ENCODE data around the gene FAM184B. TPM values are rescaled to one million over a fixed set of nuclear protein-coding genes. Genes with fewer than 3 reads are reported as not detected.

Gene FAM184B
- total RNA-seq, 4 donors from 2014 or later: 0.11 to 0.53 (median 0.49) TPM; not detected in 1

- H3K4me3 ChIP-seq: no peak overlapping the region
- TF ChIP-seq POLR2A (IDR thresholded peaks at IDR 0.05) (no peak), CTCF (IDR thresholded peaks at IDR 0.05 in 4 of 5, conservative IDR thresholded peaks at IDR 0.05 in 1 of 5) (no peak)
- H3K27ac ChIP-seq: no peak overlapping the region
- H3K9me3 ChIP-seq: no peaks in the 10 kb centered on the region
- H3K27me3 ChIP-seq: no peaks in the 10 kb centered on the region
- no peaks in the 10 kb centered on the region for H3K36me3 ChIP-seq
- peaks cover 10 to 16% of the 10 kb centered on the region in 2 donors for H3K4me1 ChIP-seq
- ATAC-seq: no peak
- in situ Hi-C loops (cut with MboI; ENCODE audit: low sequenced_read_pairs in 4 of 4): no loop called here
- DNase-seq: no peak
- intact Hi-C loops (cut with DNase I; ENCODE audit: low total_unique reads): loop anchor here (5.0 kb wide), 1 partner anchor 46 kb away; no protein-coding TSS in a partner anchor
These were observed 20.4 kb downstream of the FAM184B start for GRCh38 chr4:17761062-17761461.

- Histone ChIP-seq H3K36me3 (no peaks in the 10 kb centered on the region), H3K4me3 (no peak overlapping the region), H3K9me3 (no peaks in the 10 kb centered on the region), H3K27me3 (no peaks in the 10 kb centered on the region), H3K27ac (no peak overlapping the region), H3K4me1 (peaks cover 10 to 16% of the 10 kb centered on the region in 2 donors)
- in situ Hi-C loops (cut with MboI; ENCODE audit: low sequenced_read_pairs in 4 of 4): no loop called here
- intact Hi-C loops (cut with DNase I; ENCODE audit: low total_unique reads): loop anchor here (5.0 kb wide), 1 partner anchor 47 kb away; no protein-coding TSS in a partner anchor
- DNase-seq: no peak
- TF ChIP-seq POLR2A (IDR thresholded peaks at IDR 0.05) (no peak), CTCF (IDR thresholded peaks at IDR 0.05 in 4 of 5, conservative IDR thresholded peaks at IDR 0.05 in 1 of 5) (no peak)
- no peak for ATAC-seq
These were observed 20.8 kb downstream of the FAM184B start for GRCh38 chr4:17760626-17761025.

GRCh38 chr4:17758485-17758884 is 22.9 kb downstream of the FAM184B start:
- Histone ChIP-seq H3K27me3 (no peaks in the 10 kb centered on the region), H3K9me3 (no peaks in the 10 kb centered on the region), H3K4me1 (peaks cover 4 to 7% of the 10 kb centered on the region in 2 donors), H3K36me3 (no peaks in the 10 kb centered on the region), H3K4me3 (no peak overlapping the region), H3K27ac (no peak overlapping the region)
- DNase-seq (no peak), ATAC-seq (no peak)
- no peak for TF ChIP-seq POLR2A (IDR thresholded peaks at IDR 0.05)
- no peak for TF ChIP-seq CTCF (IDR thresholded peaks at IDR 0.05 in 4 of 5, conservative IDR thresholded peaks at IDR 0.05 in 1 of 5)
- in situ Hi-C loops (cut with MboI; ENCODE audit: low sequenced_read_pairs in 4 of 4) (no loop called here), intact Hi-C loops (cut with DNase I; ENCODE audit: low total_unique reads) (no loop called here)

GRCh38 chr4:17757621-17758020 is 23.8 kb downstream of the FAM184B start:
- no peaks in the 10 kb centered on the region for H3K4me1 ChIP-seq
- no peaks in the 10 kb centered on the region for H3K27me3 ChIP-seq
- TF ChIP-seq CTCF (IDR thresholded peaks at IDR 0.05 in 4 of 5, conservative IDR thresholded peaks at IDR 0.05 in 1 of 5): no peak
- no peak for TF ChIP-seq POLR2A (IDR thresholded peaks at IDR 0.05)
- DNase-seq: no peak
- intact Hi-C loops (cut with DNase I; ENCODE audit: low total_unique reads): no loop called here
- in situ Hi-C loops (cut with MboI; ENCODE audit: low sequenced_read_pairs in 4 of 4): no loop called here
- no peak for ATAC-seq
- no peaks in the 10 kb centered on the region for H3K9me3 ChIP-seq
- H3K36me3 ChIP-seq: no peaks in the 10 kb centered on the region
- H3K4me3 ChIP-seq: no peak overlapping the region
- no peak overlapping the region for H3K27ac ChIP-seq

GRCh38 chr4:17753646-17754045 is 27.8 kb downstream of the FAM184B start:
- in situ Hi-C loops (cut with MboI; ENCODE audit: low sequenced_read_pairs in 4 of 4): no loop called here
- ATAC-seq (no peak), DNase-seq (no peak)
- intact Hi-C loops (cut with DNase I; ENCODE audit: low total_unique reads): no loop called here
- Histone ChIP-seq H3K27me3 (no peaks in the 10 kb centered on the region), H3K9me3 (no peaks in the 10 kb centered on the region), H3K36me3 (no peaks in the 10 kb centered on the region), H3K4me3 (no peak overlapping the region), H3K4me1 (no peaks in the 10 kb centered on the region), H3K27ac (no peak overlapping the region)
- no peak for TF ChIP-seq POLR2A (IDR thresholded peaks at IDR 0.05)
- no peak for TF ChIP-seq CTCF (IDR thresholded peaks at IDR 0.05 in 4 of 5, conservative IDR thresholded peaks at IDR 0.05 in 1 of 5)

All from gastrocnemius medialis (tissue), 4 donors.